GM18907 (cell line): ENCODE measurements around the gene NUBP2.

Source experiments
- ATAC-seq: cut with Tn5 transposase; IDR thresholded peaks from one replicate; pipeline ENCODE4 v1.9.1; 2021; ENCODE audit warnings: mild to moderate bottlenecking, moderate library complexity; ENCODE audit not compliant: unreplicated experiment

NUBP2 gene

GRCh38 chr16:1781758-1782407 lies 877 bp upstream of the NUBP2 start:
- ATAC-seq, result peak; percentile 11

GRCh38 chr16:1784977-1785845 lies 2.5 kb downstream of the NUBP2 start:
- no peak for ATAC-seq

- ATAC-seq, result no peak
Observed at GRCh38 chr16:1785846-1786170, 3.0 kb downstream of the NUBP2 start.

- no peak for ATAC-seq
Observed at GRCh38 chr16:1786242-1787055, 3.7 kb downstream of the NUBP2 start.

GRCh38 chr16:1787056-1787321 lies 4.2 kb downstream of the NUBP2 start:
- no peak for ATAC-seq

GRCh38 chr16:1787322-1788094 lies 4.7 kb downstream of the NUBP2 start:
- no peak for ATAC-seq

GRCh38 chr16:1788095-1788707 lies 5.4 kb downstream of the NUBP2 start:
- no peak for ATAC-seq

- ATAC-seq, result no peak
Observed at GRCh38 chr16:1788708-1789100, 5.9 kb downstream of the NUBP2 start.

GRCh38 chr16:1789643-1790045 lies 6.9 kb downstream of the NUBP2 start:
- no peak for ATAC-seq

- no peak for ATAC-seq
Observed at GRCh38 chr16:1790261-1790610, 7.5 kb downstream of the NUBP2 start.

- no peak for ATAC-seq
Observed at GRCh38 chr16:1790611-1791255, 8.0 kb downstream of the NUBP2 start.

GRCh38 chr16:1791256-1791942 lies 8.6 kb downstream of the NUBP2 start:
- ATAC-seq, result no peak

GRCh38 chr16:1791943-1792812 lies 9.4 kb downstream of the NUBP2 start:
- no peak for ATAC-seq

- no peak for ATAC-seq
Observed at GRCh38 chr16:1792836-1793577, 10.2 kb downstream of the NUBP2 start.

GRCh38 chr16:1793578-1794220 lies 10.9 kb downstream of the NUBP2 start, which contains the start of gene IGFALS:
Gene IGFALS (minus strand): TSS chr16:1793705. CDS start chr16:1793652, 53 bp downstream.
- no peak for ATAC-seq

- ATAC-seq, result no peak
Observed at GRCh38 chr16:1794221-1794871, 11.6 kb downstream of the NUBP2 start.
